ENCODE measurements around the gene CFAP119.

Gene CFAP119

DNA sequence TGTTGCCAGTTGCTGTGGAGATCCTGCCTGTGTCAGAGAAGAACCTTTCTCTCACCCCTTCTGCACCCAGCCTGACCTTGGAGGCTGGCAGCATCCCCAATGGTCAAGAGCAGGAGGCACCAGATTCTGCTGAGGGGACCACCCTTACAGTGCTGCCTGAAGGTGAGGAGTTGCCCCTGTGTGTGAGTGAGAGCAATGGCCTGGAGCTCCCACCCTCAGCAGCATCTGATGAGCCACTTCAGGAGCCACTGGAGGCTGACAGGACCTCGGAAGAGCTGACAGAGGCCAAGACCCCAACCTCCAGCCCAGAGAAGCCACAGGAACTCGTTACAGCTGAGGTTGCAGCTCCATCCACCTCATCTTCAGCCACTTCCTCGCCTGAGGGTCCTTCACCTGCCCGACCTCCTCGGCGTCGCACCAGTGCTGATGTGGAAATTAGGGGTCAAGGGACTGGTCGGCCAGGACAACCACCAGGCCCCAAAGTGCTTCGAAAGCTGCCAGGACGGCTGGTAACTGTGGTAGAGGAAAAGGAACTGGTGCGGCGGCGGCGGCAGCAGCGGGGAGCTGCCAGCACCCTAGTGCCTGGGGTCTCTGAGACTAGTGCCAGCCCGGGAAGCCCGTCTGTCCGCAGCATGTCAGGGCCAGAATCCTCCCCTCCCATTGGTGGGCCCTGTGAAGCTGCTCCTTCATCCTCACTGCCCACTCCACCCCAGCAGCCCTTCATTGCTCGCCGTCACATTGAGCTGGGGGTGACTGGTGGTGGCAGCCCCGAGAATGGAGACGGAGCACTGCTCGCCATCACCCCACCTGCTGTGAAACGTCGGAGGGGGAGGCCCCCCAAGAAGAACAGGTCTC lies 23.8 kb downstream of the CFAP119 start (continued):
- TF ChIP-seq ESRRG (CRISPR knock-in tag; IDR thresholded peaks at IDR 0.05) (no peak), RARB (CRISPR knock-in tag; IDR thresholded peaks at IDR 0.05) (no peak), ZNF565 (CRISPR knock-in tag; conservative IDR thresholded peaks at IDR 0.05; ENCODE audit: low read depth) (no peak)

DNA sequence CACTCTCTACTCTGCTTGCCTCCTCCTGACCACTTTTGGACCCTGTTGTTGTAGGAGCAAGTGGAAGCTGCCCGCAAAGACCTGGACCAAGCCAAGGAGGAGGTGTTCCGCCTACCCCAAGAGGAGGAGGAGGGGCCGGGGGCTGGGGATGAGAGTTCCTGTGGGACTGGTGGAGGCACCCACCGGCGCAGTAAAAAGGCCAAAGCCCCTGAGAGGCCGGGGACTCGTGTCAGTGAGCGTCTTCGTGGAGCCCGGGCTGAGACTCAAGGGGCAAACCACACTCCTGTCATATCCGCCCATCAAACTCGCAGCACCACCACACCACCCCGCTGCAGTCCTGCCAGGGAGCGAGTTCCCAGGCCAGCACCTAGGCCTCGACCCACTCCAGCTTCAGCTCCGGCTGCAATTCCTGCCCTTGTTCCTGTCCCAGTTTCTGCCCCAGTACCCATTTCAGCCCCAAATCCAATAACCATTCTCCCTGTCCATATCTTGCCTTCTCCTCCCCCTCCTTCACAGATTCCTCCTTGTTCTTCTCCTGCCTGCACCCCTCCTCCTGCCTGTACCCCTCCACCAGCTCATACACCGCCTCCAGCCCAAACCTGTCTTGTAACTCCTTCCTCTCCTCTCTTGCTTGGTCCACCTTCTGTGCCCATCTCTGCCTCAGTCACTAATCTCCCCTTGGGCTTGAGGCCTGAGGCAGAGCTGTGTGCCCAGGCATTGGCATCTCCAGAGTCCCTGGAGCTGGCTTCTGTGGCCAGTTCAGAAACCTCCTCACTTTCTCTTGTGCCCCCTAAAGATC lies 24.7 kb downstream of the CFAP119 start:
- no peak for ATAC-seq
- TF ChIP-seq RARB (CRISPR knock-in tag; IDR thresholded peaks at IDR 0.05): no peak
- TF ChIP-seq, protein P1, sequence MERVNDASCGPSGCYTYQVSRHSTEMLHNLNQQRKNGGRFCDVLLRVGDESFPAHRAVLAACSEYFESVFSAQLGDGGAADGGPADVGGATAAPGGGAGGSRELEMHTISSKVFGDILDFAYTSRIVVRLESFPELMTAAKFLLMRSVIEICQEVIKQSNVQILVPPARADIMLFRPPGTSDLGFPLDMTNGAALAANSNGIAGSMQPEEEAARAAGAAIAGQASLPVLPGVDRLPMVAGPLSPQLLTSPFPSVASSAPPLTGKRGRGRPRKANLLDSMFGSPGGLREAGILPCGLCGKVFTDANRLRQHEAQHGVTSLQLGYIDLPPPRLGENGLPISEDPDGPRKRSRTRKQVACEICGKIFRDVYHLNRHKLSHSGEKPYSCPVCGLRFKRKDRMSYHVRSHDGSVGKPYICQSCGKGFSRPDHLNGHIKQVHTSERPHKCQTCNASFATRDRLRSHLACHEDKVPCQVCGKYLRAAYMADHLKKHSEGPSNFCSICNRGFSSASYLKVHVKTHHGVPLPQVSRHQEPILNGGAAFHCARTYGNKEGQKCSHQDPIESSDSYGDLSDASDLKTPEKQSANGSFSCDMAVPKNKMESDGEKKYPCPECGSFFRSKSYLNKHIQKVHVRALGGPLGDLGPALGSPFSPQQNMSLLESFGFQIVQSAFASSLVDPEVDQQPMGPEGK (CRISPR knock-in tag; IDR thresholded peaks at IDR 0.05; ENCODE audit: borderline replicate concordance): no peak
- TF ChIP-seq, protein P2, sequence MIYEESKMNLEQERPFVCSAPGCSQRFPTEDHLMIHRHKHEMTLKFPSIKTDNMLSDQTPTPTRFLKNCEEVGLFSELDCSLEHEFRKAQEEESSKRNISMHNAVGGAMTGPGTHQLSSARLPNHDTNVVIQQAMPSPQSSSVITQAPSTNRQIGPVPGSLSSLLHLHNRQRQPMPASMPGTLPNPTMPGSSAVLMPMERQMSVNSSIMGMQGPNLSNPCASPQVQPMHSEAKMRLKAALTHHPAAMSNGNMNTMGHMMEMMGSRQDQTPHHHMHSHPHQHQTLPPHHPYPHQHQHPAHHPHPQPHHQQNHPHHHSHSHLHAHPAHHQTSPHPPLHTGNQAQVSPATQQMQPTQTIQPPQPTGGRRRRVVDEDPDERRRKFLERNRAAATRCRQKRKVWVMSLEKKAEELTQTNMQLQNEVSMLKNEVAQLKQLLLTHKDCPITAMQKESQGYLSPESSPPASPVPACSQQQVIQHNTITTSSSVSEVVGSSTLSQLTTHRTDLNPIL (CRISPR knock-in tag; IDR thresholded peaks at IDR 0.05; ENCODE audit: low read depth): no peak

DNA sequence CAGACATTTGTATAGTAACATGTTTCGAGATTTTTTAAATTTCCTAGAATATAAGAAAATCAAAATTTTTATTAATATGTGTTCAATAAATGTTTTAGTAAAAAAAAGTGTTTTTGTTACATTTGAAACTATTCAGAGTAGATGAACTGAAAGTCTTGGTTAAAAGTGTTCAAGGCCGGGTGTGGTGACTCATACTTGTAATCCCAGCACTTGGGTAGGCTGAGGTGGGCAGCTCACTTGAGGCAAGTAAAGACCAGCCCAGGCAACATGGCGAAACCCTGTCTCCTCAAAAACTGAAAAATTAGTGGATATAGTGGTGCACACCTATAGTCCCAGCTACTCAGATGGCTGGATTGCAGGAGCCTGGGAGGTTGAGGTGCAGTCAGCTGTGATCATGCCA lies 30.5 kb downstream of the CFAP119 start:
- TF ChIP-seq TOX (CRISPR knock-in tag; IDR thresholded peaks at IDR 0.05; ENCODE audit: borderline replicate concordance) (no peak), ZNF70 (CRISPR knock-in tag; IDR thresholded peaks at IDR 0.05) (no peak)
- ATAC-seq: no peak; the same call in 2 of the 3 replicates

DNA sequence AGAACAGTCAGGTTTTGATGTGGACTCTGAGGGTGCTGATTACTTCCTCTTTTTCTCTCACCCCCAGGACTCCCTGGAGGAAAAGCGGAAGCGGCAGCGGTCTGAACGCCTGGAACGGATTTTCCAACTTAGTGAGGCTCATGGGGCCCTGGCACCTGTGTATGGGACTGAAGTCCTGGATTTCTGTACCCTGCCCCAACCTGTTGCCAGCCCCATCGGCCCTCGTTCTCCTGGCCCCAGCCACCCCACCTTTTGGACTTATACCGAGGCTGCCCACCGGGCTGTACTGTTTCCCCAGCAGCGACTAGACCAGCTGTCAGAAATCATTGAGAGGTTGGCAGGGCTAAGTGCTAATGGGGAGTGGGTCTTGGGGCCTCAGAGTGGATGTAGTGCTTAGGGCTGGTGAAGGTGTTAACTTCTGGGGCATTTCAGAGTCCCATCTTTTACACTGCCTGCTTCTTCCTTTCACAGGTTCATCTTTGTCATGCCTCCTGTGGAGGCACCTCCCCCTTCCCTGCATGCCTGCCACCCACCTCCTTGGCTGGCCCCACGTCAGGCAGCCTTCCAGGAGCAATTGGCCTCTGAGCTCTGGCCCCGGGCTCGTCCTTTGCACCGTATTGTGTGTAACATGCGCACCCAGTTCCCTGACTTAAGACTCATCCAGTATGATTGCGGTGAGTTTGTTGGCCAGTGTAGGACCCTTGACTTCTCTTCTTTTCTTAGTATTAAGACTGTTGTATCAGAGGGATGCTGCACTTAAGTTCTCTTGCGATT lies 32.8 kb downstream of the CFAP119 start:
- no peak for ATAC-seq
- TF ChIP-seq ZNF70 (CRISPR knock-in tag; IDR thresholded peaks at IDR 0.05) (no peak), OSR1 (CRISPR knock-in tag; IDR thresholded peaks at IDR 0.05) (no peak), ZFP30 (CRISPR knock-in tag; IDR thresholded peaks at IDR 0.05) (no peak), ZNF565 (CRISPR knock-in tag; conservative IDR thresholded peaks at IDR 0.05; ENCODE audit: low read depth) (no peak), ARNTL (CRISPR knock-in tag; IDR thresholded peaks at IDR 0.05; ENCODE audit: borderline replicate concordance, low read depth) (no peak), TOX (CRISPR knock-in tag; IDR thresholded peaks at IDR 0.05; ENCODE audit: borderline replicate concordance) (no peak), CSDC2 (CRISPR knock-in tag; IDR thresholded peaks at IDR 0.05) (no peak), ZC3H10 (CRISPR knock-in tag; IDR thresholded peaks at IDR 0.05) (no peak), RARB (CRISPR knock-in tag; IDR thresholded peaks at IDR 0.05) (no peak), ISL1 (CRISPR knock-in tag; IDR thresholded peaks at IDR 0.05) (no peak), SNAI2 (CRISPR knock-in tag; IDR thresholded peaks at IDR 0.05) (no peak), PPARA (CRISPR knock-in tag; IDR thresholded peaks at IDR 0.05; ENCODE audit: borderline replicate concordance) (no peak), ESRRG (CRISPR knock-in tag; IDR thresholded peaks at IDR 0.05) (no peak), GLIS3 (CRISPR knock-in tag; IDR thresholded peaks at IDR 0.05) (no peak)
- TF ChIP-seq, protein P2 (CRISPR knock-in tag; IDR thresholded peaks at IDR 0.05; ENCODE audit: low read depth): no peak
- TF ChIP-seq, protein P3, sequence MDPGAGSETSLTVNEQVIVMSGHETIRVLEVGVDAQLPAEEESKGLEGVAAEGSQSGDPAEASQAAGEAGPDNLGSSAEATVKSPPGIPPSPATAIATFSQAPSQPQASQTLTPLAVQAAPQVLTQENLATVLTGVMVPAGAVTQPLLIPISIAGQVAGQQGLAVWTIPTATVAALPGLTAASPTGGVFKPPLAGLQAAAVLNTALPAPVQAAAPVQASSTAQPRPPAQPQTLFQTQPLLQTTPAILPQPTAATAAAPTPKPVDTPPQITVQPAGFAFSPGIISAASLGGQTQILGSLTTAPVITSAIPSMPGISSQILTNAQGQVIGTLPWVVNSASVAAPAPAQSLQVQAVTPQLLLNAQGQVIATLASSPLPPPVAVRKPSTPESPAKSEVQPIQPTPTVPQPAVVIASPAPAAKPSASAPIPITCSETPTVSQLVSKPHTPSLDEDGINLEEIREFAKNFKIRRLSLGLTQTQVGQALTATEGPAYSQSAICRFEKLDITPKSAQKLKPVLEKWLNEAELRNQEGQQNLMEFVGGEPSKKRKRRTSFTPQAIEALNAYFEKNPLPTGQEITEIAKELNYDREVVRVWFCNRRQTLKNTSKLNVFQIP (CRISPR knock-in tag; IDR thresholded peaks at IDR 0.05; ENCODE audit: borderline replicate concordance, low read depth): no peak
- TF ChIP-seq, protein P4, sequence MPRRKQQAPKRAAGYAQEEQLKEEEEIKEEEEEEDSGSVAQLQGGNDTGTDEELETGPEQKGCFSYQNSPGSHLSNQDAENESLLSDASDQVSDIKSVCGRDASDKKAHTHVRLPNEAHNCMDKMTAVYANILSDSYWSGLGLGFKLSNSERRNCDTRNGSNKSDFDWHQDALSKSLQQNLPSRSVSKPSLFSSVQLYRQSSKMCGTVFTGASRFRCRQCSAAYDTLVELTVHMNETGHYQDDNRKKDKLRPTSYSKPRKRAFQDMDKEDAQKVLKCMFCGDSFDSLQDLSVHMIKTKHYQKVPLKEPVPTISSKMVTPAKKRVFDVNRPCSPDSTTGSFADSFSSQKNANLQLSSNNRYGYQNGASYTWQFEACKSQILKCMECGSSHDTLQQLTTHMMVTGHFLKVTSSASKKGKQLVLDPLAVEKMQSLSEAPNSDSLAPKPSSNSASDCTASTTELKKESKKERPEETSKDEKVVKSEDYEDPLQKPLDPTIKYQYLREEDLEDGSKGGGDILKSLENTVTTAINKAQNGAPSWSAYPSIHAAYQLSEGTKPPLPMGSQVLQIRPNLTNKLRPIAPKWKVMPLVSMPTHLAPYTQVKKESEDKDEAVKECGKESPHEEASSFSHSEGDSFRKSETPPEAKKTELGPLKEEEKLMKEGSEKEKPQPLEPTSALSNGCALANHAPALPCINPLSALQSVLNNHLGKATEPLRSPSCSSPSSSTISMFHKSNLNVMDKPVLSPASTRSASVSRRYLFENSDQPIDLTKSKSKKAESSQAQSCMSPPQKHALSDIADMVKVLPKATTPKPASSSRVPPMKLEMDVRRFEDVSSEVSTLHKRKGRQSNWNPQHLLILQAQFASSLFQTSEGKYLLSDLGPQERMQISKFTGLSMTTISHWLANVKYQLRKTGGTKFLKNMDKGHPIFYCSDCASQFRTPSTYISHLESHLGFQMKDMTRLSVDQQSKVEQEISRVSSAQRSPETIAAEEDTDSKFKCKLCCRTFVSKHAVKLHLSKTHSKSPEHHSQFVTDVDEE (CRISPR knock-in tag; IDR thresholded peaks at IDR 0.05): no peak
- TF ChIP-seq, protein P1 (CRISPR knock-in tag; IDR thresholded peaks at IDR 0.05; ENCODE audit: borderline replicate concordance): no peak
- TF ChIP-seq, protein P5, sequence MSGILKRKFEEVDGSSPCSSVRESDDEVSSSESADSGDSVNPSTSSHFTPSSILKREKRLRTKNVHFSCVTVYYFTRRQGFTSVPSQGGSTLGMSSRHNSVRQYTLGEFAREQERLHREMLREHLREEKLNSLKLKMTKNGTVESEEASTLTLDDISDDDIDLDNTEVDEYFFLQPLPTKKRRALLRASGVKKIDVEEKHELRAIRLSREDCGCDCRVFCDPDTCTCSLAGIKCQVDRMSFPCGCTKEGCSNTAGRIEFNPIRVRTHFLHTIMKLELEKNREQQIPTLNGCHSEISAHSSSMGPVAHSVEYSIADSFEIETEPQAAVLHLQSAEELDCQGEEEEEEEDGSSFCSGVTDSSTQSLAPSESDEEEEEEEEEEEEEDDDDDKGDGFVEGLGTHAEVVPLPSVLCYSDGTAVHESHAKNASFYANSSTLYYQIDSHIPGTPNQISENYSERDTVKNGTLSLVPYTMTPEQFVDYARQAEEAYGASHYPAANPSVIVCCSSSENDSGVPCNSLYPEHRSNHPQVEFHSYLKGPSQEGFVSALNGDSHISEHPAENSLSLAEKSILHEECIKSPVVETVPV (CRISPR knock-in tag; IDR thresholded peaks at IDR 0.05): no peak

Data from SK-N-SH treated with all-trans-retinoic acid at 6 μM for 48 hours (cell line).